ENCODE results near the gene AMPD3.
"Not testable (repeated sequence)": the region's sequence is repeated elsewhere in the genome, so short reads cannot be mapped to it uniquely, and the experiment has no call there.

Gene AMPD3

DNA sequence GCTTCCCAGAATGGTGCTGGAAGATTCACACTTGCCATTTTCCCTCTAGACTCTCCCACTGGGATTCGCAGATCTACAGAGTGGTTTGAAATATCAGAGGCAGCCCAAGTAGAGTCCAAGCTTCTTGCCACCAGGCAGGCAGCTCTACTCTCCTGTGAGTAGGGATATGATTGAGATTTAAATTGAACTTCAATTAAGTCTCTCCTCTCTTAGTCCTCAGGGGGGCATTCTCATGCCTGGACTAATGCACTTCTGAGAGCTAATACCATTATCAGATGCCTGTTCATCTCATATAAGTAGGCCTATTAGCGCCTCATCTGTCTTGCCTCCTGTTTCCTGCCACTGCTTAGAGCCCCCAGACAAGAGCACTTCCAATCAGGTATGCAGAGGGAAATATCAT lies 25.5 kb upstream of the AMPD3 start:
- no peaks in the 10 kb centered on the region for H3K79me2 ChIP-seq (ENCODE audit: insufficient read depth, low read depth)
- H3K36me3 ChIP-seq (ENCODE audit: insufficient read depth): no peaks in the 10 kb centered on the region
- H2AFZ ChIP-seq (ENCODE audit: low read depth): no peak overlapping the region
- no peak overlapping the region for H3K9ac ChIP-seq
- no peak overlapping the region for H3K4me3 ChIP-seq (IDR thresholded peaks at IDR 0.05; ENCODE audit: insufficient read depth, low read depth, low read length)
- H3K4me2 ChIP-seq: no peak overlapping the region
- TF ChIP-seq, protein P1, sequence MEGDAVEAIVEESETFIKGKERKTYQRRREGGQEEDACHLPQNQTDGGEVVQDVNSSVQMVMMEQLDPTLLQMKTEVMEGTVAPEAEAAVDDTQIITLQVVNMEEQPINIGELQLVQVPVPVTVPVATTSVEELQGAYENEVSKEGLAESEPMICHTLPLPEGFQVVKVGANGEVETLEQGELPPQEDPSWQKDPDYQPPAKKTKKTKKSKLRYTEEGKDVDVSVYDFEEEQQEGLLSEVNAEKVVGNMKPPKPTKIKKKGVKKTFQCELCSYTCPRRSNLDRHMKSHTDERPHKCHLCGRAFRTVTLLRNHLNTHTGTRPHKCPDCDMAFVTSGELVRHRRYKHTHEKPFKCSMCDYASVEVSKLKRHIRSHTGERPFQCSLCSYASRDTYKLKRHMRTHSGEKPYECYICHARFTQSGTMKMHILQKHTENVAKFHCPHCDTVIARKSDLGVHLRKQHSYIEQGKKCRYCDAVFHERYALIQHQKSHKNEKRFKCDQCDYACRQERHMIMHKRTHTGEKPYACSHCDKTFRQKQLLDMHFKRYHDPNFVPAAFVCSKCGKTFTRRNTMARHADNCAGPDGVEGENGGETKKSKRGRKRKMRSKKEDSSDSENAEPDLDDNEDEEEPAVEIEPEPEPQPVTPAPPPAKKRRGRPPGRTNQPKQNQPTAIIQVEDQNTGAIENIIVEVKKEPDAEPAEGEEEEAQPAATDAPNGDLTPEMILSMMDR (conservative IDR thresholded peaks at IDR 0.05; ENCODE audit: low read depth, low read length): no peak
- no peaks in the 10 kb centered on the region for H4K20me1 ChIP-seq (ENCODE audit: insufficient read depth)
- no peak overlapping the region for H3K27ac ChIP-seq
- H3K27me3 ChIP-seq (ENCODE audit: insufficient read depth, low read depth): no peaks in the 10 kb centered on the region
- no peaks in the 10 kb centered on the region for H3K4me1 ChIP-seq (ENCODE audit: low read depth, poor library complexity, severe bottlenecking)

DNA sequence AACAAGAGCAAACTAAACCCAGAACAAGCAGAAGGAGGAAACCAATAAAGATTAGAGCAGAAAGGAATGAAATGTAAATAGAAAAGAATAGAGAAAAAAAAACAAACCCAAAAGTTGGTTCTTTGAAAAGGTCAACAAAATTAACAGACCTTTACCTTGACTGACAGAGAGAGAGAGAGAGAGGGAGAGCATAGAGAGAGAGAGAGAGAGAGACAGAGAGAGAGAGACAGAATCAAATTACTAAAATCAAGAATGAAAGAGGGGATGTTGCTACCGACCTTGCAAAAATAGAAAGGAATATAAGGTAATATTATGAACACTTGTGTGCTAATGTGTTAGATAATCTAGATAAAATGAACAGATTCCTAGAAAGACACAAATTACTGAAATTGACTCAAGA lies 22.6 kb upstream of the AMPD3 start:
- Histone ChIP-seq H4K20me1 (ENCODE audit: insufficient read depth) (no peaks in the 10 kb centered on the region), H3K27me3 (ENCODE audit: insufficient read depth, low read depth) (no peaks in the 10 kb centered on the region), H3K36me3 (ENCODE audit: insufficient read depth) (no peaks in the 10 kb centered on the region), H3K4me2 (no peak overlapping the region), H3K79me2 (ENCODE audit: insufficient read depth, low read depth) (no peaks in the 10 kb centered on the region), H3K4me3 (IDR thresholded peaks at IDR 0.05; ENCODE audit: insufficient read depth, low read depth, low read length) (no peak overlapping the region), H3K9ac (no peak overlapping the region), H3K4me1 (ENCODE audit: low read depth, poor library complexity, severe bottlenecking) (no peaks in the 10 kb centered on the region), H2AFZ (ENCODE audit: low read depth) (no peak overlapping the region), H3K27ac (no peak overlapping the region)
- TF ChIP-seq, protein P1 (conservative IDR thresholded peaks at IDR 0.05; ENCODE audit: low read depth, low read length): no peak

DNA sequence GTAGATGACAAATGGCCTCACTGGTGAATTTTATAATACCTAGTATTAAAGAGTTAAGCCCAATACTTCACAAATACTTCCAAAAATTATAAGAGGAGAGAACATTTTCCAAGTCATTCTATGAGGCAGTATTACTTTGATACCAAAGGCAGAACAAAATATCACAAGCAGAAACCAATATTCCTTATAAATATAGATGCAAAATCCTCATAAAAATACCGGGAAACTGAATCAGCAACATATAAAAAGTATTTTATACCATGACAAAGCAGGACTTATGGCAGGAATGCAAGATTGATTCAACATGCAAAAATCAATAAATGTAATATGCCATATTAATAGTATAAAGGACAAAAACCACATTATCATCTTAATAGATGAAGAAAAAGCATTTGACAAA lies 22.1 kb upstream of the AMPD3 start:
- H3K27ac ChIP-seq: no peak overlapping the region
- no peak overlapping the region for H3K4me3 ChIP-seq (IDR thresholded peaks at IDR 0.05; ENCODE audit: insufficient read depth, low read depth, low read length)
- no peaks in the 10 kb centered on the region for H3K27me3 ChIP-seq (ENCODE audit: insufficient read depth, low read depth)
- no peaks in the 10 kb centered on the region for H3K36me3 ChIP-seq (ENCODE audit: insufficient read depth)
- TF ChIP-seq, protein P1 (conservative IDR thresholded peaks at IDR 0.05; ENCODE audit: low read depth, low read length): no peak
- no peak overlapping the region for H3K9ac ChIP-seq
- no peaks in the 10 kb centered on the region for H4K20me1 ChIP-seq (ENCODE audit: insufficient read depth)
- no peaks in the 10 kb centered on the region for H3K4me1 ChIP-seq (ENCODE audit: low read depth, poor library complexity, severe bottlenecking)
- H3K4me2 ChIP-seq: no peak overlapping the region
- no peak overlapping the region for H2AFZ ChIP-seq (ENCODE audit: low read depth)
- no peaks in the 10 kb centered on the region for H3K79me2 ChIP-seq (ENCODE audit: insufficient read depth, low read depth)

DNA sequence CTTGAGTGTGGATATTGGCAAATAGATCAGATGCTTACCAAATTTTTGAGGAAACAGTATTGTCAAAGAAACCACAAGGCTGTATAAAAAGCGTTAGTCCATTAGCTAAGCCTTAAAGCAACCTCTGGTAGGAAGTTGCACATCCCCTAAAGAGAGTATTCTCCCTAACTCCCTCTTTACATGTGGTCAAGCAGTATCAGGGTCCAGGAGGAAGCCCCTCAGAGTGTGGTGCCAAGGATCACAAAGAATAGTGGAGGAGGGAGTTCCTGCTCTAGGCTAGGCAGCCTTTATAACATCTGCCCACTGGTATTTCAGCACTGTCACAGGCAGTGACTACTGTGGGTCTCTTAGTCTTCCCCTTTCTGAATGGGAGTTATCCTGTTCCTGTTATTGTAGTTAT lies 18.8 kb upstream of the AMPD3 start:
- Histone ChIP-seq H2AFZ (ENCODE audit: low read depth) (no peak overlapping the region), H3K27ac (no peak overlapping the region), H3K79me2 (ENCODE audit: insufficient read depth, low read depth) (no peaks in the 10 kb centered on the region), H3K9ac (no peak overlapping the region), H3K4me2 (no peak overlapping the region), H3K4me1 (ENCODE audit: low read depth, poor library complexity, severe bottlenecking) (no peaks in the 10 kb centered on the region), H3K27me3 (ENCODE audit: insufficient read depth, low read depth) (peaks cover 2% of the 10 kb centered on the region; the same call in 1 of the 2 replicates), H3K36me3 (ENCODE audit: insufficient read depth) (no peaks in the 10 kb centered on the region), H3K4me3 (IDR thresholded peaks at IDR 0.05; ENCODE audit: insufficient read depth, low read depth, low read length) (no peak overlapping the region), H4K20me1 (ENCODE audit: insufficient read depth) (no peaks in the 10 kb centered on the region)
- TF ChIP-seq, protein P1 (conservative IDR thresholded peaks at IDR 0.05; ENCODE audit: low read depth, low read length): no peak

DNA sequence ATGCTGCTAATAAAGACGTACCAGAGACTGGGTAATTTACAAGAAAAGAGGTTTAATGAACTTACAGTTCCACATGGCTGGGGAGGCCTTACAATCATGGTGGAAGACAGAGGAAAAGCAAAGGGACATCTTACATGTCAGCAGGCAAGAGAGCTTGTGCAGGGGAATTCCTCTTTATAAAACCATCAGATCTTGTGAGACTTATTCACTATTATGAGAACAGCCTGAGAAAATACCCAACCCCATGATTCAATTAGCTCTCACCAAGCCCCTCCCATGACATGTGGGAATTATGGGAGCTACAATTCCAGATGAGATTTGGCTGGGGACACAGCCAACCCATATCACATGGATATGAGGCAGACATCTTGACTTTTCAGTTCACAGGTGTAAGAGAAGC lies 18.4 kb upstream of the AMPD3 start:
- H3K4me3 ChIP-seq (IDR thresholded peaks at IDR 0.05; ENCODE audit: insufficient read depth, low read depth, low read length); H3K9ac ChIP-seq; H4K20me1 ChIP-seq (ENCODE audit: insufficient read depth); H3K4me1 ChIP-seq (ENCODE audit: low read depth, poor library complexity, severe bottlenecking); H2AFZ ChIP-seq (ENCODE audit: low read depth); H3K79me2 ChIP-seq (ENCODE audit: insufficient read depth, low read depth); H3K36me3 ChIP-seq (ENCODE audit: insufficient read depth); H3K27me3 ChIP-seq (ENCODE audit: insufficient read depth, low read depth); H3K27ac ChIP-seq; H3K4me2 ChIP-seq: not testable (repeated sequence)
